T-helper 1 cell treated with Interleukin-12 subunit alpha and Interleukin-12 subunit beta and Interleukin-4 antibody, amounts not matched to agents 30 μg/mL and 1 μg/mL, for 36 hours (primary cell): ENCODE results near the gene DDX10.
"Not testable (repeated sequence)": the region's sequence is repeated elsewhere in the genome, so short reads cannot be mapped to it uniquely, and the experiment has no call there.

ENCODE experiments used
- H3K27ac Mint-ChIP-seq: one replicate; pipeline ENCODE4 v1.8.0; 2021; ENCODE audit warnings: mild to moderate bottlenecking, mixed read lengths
- H3K27me3 Mint-ChIP-seq: one replicate; pipeline ENCODE4 v1.8.0; 2021; ENCODE audit warnings: low read depth, mixed read lengths
- H3K36me3 Mint-ChIP-seq: one replicate; pipeline ENCODE4 v1.8.0; 2021; ENCODE audit warnings: low read depth, mixed read lengths
- H3K4me1 Mint-ChIP-seq: one replicate; pipeline ENCODE4 v1.8.0; 2021; ENCODE audit warnings: low read depth, mixed read lengths
- H3K4me3 Mint-ChIP-seq: one replicate; pipeline ENCODE4 v1.8.0; 2021; ENCODE audit warnings: mild to moderate bottlenecking, moderate library complexity, mixed read lengths
- H3K9me3 Mint-ChIP-seq: one replicate; pipeline ENCODE4 v1.8.0; 2021; ENCODE audit warnings: mixed read lengths

DDX10 gene

DNA sequence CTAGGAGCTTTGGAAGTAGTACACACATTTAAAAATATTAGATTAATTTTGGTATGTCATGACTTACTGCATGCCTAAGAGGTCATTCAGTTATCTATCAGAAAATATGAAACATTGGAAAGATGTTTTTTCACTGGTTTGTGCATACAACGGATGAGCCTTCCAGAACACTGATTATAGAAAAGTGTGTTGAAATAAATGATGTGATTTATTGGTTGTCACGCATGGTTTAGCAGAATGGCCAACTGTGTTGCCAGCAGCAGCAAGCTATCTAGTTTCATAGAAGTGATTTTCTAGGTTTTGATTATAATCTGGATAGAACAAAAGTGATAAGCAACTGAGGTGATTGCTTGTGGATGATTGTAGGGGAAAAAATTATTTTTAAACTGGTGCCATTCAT, 53.6 kb downstream of the DDX10 start:
- H3K9me3 Mint-ChIP-seq: no peaks in the 10 kb centered on the region
- H3K4me3 Mint-ChIP-seq: no peak overlapping the region
- H3K36me3 Mint-ChIP-seq: peaks cover 30% of the 10 kb centered on the region
- peaks cover 4% of the 10 kb centered on the region for H3K4me1 Mint-ChIP-seq
- no peak overlapping the region for H3K27ac Mint-ChIP-seq
- H3K27me3 Mint-ChIP-seq: no peaks in the 10 kb centered on the region

DNA sequence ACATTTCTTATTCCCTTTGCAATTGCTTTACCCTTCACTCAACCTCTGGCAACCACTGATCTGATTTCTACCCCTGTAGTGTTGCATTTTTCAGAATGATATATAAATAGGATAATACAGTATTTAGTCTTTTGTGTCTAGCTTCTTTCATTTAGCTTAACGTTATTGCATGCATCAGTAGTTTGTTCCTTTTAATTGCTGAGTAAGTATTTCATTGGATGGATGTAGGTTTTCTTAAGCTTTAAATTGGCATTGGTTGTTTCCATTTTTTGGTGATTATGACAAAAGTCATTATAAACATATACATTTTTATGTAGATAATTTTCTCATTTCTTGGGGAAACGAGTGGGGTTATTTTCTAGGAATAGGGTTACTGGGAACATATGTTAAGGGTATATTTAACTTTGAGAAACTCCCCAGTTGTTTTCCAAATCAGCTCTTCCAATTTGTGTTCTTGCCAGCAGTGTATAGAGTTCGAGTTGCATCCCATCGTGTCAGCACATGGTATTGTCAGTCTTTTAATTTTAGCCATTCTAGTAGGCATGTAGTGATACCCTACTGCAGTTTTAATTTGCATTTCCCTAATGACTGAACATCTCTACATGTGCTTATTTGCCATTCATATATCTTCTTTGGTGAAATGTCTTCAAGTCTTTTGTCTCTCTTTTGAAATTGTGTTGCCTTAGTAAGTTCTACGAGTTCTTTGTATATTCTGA, 60.3 kb downstream of the DDX10 start:
- Mint-ChIP-seq H3K4me1 (peaks cover 13% of the 10 kb centered on the region), H3K4me3 (no peak overlapping the region), H3K27me3 (no peaks in the 10 kb centered on the region), H3K27ac (no peak overlapping the region), H3K36me3 (peaks cover 25% of the 10 kb centered on the region), H3K9me3 (peaks cover 3% of the 10 kb centered on the region)

DNA sequence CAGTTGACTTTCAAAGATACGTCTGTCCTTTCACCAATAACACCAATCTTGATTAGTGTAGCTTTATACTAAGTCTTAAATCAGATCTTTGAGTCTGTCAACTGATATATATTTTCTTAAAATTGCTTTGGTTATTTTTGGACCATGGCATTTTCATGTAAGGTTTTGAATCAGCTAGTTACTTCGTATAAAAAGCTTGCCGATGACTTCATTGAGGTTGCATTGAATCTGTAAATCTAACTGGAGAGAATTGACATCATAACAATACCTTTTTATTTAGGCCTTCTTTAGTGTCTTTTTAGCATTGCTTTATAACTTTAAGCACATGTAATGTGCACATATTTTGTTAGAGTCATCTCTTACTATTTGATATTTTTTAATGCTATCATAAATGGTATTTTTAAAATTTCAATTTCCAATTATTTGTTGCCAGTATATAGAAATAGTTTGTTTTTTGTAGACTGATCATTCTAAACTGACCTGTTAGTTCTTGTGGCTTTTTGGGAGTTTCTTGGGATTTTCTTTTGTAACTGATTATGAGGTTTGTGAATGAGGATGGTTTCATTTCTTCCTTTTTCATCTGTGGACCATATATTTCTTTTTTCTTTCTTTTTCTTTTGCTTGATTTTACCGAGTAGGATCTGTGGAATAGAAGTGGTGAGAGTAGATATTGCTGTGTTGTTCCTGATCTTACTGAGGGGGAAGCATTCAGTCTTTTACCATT, 61.4 kb downstream of the DDX10 start:
- Mint-ChIP-seq H3K4me3 (no peak overlapping the region), H3K27ac (no peak overlapping the region), H3K9me3 (peaks cover 3% of the 10 kb centered on the region), H3K4me1 (peaks cover 13% of the 10 kb centered on the region), H3K27me3 (no peaks in the 10 kb centered on the region), H3K36me3 (peaks cover 22% of the 10 kb centered on the region)

DNA sequence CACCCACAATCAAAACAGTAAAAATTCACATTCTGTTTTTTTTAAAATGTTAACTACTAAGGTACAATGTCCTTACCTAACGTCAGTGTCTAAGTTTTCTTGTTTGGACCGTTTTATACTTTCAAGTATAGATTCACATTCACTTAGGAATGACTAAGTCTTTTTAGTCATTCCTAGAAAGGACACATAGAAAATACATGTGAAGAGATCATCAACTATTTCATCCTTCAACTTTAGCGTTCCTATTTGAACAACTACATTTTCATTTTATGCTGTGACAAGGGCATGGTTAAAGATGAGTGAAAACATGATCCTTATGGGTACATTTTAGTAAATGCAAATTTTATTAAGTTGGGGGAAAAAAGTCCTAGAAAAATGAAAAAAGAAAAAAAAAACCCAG, 62.8 kb downstream of the DDX10 start:
- H3K9me3 Mint-ChIP-seq: peaks cover 3% of the 10 kb centered on the region
- H3K27ac Mint-ChIP-seq: no peak overlapping the region
- H3K36me3 Mint-ChIP-seq: peaks cover 22% of the 10 kb centered on the region
- no peaks in the 10 kb centered on the region for H3K27me3 Mint-ChIP-seq
- peaks cover 17% of the 10 kb centered on the region for H3K4me1 Mint-ChIP-seq
- no peak overlapping the region for H3K4me3 Mint-ChIP-seq

GRCh38 chr11:108729227-108729871, 64.5 kb downstream of the DDX10 start:
- Mint-ChIP-seq H3K36me3 (peaks cover 15% of the 10 kb centered on the region), H3K4me1 (peaks cover 30% of the 10 kb centered on the region)

GRCh38 chr11:108732395-108732794, 67.5 kb downstream of the DDX10 start:
- Mint-ChIP-seq H3K36me3 (peaks cover 8% of the 10 kb centered on the region), H3K9me3 (no peaks in the 10 kb centered on the region), H3K4me1 (peaks cover 29% of the 10 kb centered on the region), H3K4me3 (no peak overlapping the region), H3K27me3 (no peaks in the 10 kb centered on the region), H3K27ac (no peak overlapping the region)

More at GRCh38 chr11:108729227-108729871, 64.5 kb downstream of the DDX10 start:
- Mint-ChIP-seq H3K9me3 (peaks cover 3% of the 10 kb centered on the region), H3K27me3 (no peaks in the 10 kb centered on the region), H3K4me3 (no peak overlapping the region), H3K27ac (no peak overlapping the region)

DNA sequence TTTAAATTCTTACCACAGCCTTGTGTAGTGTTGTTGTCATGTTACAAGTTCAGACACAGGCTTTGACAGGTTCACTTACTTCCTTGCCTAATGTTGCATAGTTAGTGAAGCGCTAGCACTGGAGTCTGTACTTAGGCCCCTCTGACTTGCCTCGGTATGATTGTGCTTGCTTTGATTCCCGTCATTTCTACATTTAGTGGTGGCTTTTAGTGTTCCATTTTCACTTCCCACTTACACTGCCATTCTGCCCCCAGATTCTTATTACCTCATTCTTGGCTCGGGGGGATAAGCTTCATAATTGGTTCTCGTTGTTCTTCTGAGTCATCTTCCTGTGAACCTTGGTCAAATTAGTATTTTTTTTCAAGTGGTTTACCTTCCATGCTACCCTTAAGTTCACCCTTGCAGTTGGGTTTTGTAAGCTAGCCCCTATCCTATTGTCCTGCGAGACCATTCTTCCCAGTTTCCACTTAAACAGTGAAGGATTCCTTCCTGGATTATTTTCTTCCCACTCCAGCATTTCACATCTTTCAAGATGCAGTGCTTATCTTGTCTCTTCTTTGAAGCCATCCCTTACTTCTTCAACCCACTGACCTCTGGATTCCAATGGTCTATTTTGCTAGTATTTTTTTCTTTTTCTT, 68.7 kb downstream of the DDX10 start:
- peaks cover 29% of the 10 kb centered on the region for H3K4me1 Mint-ChIP-seq
- no peaks in the 10 kb centered on the region for H3K27me3 Mint-ChIP-seq
- H3K9me3 Mint-ChIP-seq: no peaks in the 10 kb centered on the region
- peak overlapping the region; percentile 8 for H3K4me3 Mint-ChIP-seq
- H3K36me3 Mint-ChIP-seq: peaks cover 8% of the 10 kb centered on the region
- peak overlapping the region; percentile 49 for H3K27ac Mint-ChIP-seq

DNA sequence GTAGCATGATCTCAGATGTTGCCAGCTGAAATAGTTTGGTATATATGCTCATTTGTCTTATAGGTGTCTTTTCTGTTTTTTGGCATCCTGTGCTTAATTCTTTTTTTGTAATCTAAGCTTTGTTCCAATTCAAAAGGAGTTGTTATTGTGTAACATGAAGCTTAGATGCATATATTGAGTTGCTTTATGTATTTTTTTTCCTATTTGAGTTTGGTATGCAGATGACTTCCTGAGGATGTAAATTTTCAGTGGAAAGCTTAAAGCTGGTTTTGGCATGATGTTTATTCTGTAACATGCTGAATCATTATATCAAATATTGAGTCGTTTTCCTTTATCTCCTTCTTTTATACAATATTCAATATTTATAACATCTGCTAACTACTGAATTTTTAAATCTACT, 69.4 kb downstream of the DDX10 start:
- Mint-ChIP-seq H3K4me3 (no peak overlapping the region), H3K27ac (peak overlapping the region; percentile 9), H3K4me1 (peaks cover 23% of the 10 kb centered on the region), H3K27me3 (no peaks in the 10 kb centered on the region), H3K9me3 (no peaks in the 10 kb centered on the region), H3K36me3 (peaks cover 6% of the 10 kb centered on the region)

DNA sequence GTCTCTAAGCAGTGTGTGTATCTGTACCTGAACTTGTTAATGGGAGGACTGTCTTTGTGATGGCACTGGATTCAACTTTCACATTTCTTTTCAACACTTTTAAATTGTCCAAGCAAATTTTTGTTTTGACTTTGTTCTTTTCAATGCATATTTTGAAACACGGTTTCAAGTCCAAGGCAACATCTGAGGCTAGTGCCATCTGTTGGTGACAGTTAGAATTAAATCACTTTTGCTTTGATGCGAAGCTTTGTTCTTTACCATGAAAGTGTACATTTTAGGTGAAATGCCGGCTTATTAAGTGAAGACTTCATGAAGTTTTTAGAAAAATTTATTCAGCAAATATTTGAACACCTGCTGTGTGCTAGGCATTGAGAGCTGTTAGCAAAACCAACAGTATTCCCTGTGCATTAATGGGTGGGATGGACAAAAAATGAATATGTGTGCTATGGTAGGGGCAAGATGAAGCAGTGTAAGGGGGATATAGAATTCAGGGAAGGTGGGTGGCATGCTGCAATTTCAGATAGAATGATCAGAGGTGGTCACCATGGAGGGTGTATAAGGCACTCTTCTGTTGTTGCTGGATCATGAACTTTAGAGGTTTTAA, 70.2 kb downstream of the DDX10 start:
- Mint-ChIP-seq H3K27ac (no peak overlapping the region), H3K36me3 (peaks cover 7% of the 10 kb centered on the region), H3K4me1 (peaks cover 23% of the 10 kb centered on the region), H3K9me3 (no peaks in the 10 kb centered on the region), H3K27me3 (no peaks in the 10 kb centered on the region), H3K4me3 (no peak overlapping the region)

GRCh38 chr11:108740132-108740531, 75.3 kb downstream of the DDX10 start:
- Mint-ChIP-seq H3K36me3 (peaks cover 22% of the 10 kb centered on the region), H3K9me3 (peaks cover 15% of the 10 kb centered on the region)
- not testable (repeated sequence) for H3K27ac Mint-ChIP-seq, H3K4me3 Mint-ChIP-seq, H3K27me3 Mint-ChIP-seq, H3K4me1 Mint-ChIP-seq

DNA sequence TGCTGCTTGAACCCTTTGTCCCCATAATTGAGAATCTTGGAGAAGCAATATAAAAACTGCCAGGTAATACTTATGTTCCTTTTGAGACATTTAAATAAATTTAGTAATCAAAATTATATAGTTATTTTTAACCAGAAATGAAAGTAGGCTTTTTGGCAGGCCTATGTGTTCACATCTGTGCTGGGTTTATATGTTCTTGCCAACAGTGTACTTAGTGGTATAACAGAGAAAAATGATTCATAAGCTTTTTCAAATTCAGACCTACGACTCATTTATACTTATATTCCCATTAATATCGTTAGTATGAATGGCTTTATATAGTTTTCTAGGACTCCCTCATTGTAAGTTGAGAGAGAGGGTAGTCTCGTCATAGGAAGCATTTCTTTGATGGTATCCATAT, 79.0 kb downstream of the DDX10 start:
- Mint-ChIP-seq H3K9me3 (peaks cover 15% of the 10 kb centered on the region), H3K36me3 (peaks cover 22% of the 10 kb centered on the region), H3K4me3 (no peak overlapping the region), H3K4me1 (no peaks in the 10 kb centered on the region), H3K27me3 (no peaks in the 10 kb centered on the region), H3K27ac (no peak overlapping the region)

- Mint-ChIP-seq H3K27ac (no peak overlapping the region), H3K9me3 (no peaks in the 10 kb centered on the region), H3K4me1 (peaks cover 11% of the 10 kb centered on the region), H3K4me3 (no peak overlapping the region), H3K36me3 (peaks cover 2% of the 10 kb centered on the region), H3K27me3 (no peaks in the 10 kb centered on the region)
These were observed 84.1 kb downstream of the DDX10 start for GRCh38 chr11:108748968-108749367.

DNA sequence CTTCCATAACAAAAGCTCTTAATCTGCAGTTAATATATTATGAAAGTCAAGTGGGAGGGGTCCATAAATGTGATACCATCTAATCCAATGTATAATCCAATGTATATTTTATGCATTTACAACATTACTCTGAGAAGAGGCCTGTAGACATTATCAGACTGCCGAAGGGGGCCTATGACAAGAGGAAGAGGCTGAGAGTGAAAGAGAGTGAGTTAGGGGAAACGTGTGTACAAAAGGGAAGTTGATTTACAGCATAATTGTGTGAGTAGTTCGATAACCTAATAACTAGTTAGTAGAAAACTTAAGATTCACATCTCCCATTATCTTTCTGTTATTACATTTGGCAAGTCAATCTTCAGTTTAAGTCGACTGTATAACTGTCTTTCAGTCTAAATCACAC, 86.6 kb downstream of the DDX10 start:
- Mint-ChIP-seq H3K36me3 (peaks cover 2% of the 10 kb centered on the region), H3K4me3 (no peak overlapping the region), H3K27me3 (no peaks in the 10 kb centered on the region), H3K4me1 (peaks cover 11% of the 10 kb centered on the region), H3K27ac (no peak overlapping the region), H3K9me3 (no peaks in the 10 kb centered on the region)

- Mint-ChIP-seq H3K4me1 (peaks cover 11% of the 10 kb centered on the region), H3K27ac (no peak overlapping the region), H3K36me3 (peaks cover 2% of the 10 kb centered on the region), H3K4me3 (no peak overlapping the region), H3K27me3 (no peaks in the 10 kb centered on the region), H3K9me3 (no peaks in the 10 kb centered on the region)
These were observed 87.5 kb downstream of the DDX10 start for GRCh38 chr11:108752297-108752751.
